Heart right ventricle (tissue), 16 donors: ENCODE results near the gene RIPPLY1. TPM values are rescaled to one million over a fixed set of nuclear protein-coding genes. Genes with fewer than 3 reads are reported as not detected.

Experiments
- ATAC-seq, 8 donors: fragments of 200-7000 bp; cut with Tn5 transposase; one replicate each; pipeline ENCODE4 v1.9.1; 2020; ENCODE audit warnings: mild to moderate bottlenecking in 8 of 8, moderate library complexity in 8 of 8, moderate number of reproducible peaks in 1 of 8
- DNase-seq, 2 donors: peaks; one replicate each; pipeline ENCODE4 v3.0.0-alpha.2; 2020
- H3K27ac ChIP-seq, 10 donors: fragments of 200-600 bp; sonication (generic) in 2 of 10; one replicate each; pipeline versions ENCODE4 v1.5.0 to v1.8.0; 2020 to 2022; ENCODE audit warnings: mild to moderate bottlenecking in 3 of 10
- H3K27me3 ChIP-seq, 7 donors: fragments of 200-600 bp; one replicate each; pipeline ENCODE4 v1.8.0; 2021 to 2022; ENCODE audit warnings: mild to moderate bottlenecking in 2 of 7
- H3K36me3 ChIP-seq, 9 donors: fragments of 200-600 bp; sonication (generic) in 1 of 9; one replicate each; pipeline versions ENCODE4 v1.5.0 to v1.8.0; 2020 to 2022; ENCODE audit warnings: mild to moderate bottlenecking in 2 of 9
- H3K4me1 ChIP-seq, 9 donors: fragments of 200-600 bp; sonication (generic) in 1 of 9; one replicate each; pipeline versions ENCODE4 v1.5.0 to v1.8.0; 2020 to 2022; ENCODE audit warnings: mild to moderate bottlenecking in 4 of 9
- H3K4me3 ChIP-seq, 10 donors: fragments of 200-600 bp; sonication (generic) in 2 of 10; one replicate each; pipeline versions ENCODE4 v1.5.0 to v1.8.0; 2020 to 2022; ENCODE audit warnings: mild to moderate bottlenecking in 7 of 10, moderate library complexity in 2 of 10
- H3K9me3 ChIP-seq, 11 donors: fragments of 200-600 bp in 10 of 11; sonication (generic) in 2 of 11; one replicate each; pipeline versions ENCODE4 v1.5.0 to v1.8.0; 2013 to 2022; ENCODE audit warnings: mild to moderate bottlenecking in 2 of 11, control low read depth in 1 of 11, moderate library complexity in 1 of 11
- CTCF ChIP-seq, 9 donors: fragments of 200-600 bp; sonication (generic) in 2 of 9; IDR thresholded peaks; one replicate each; pipeline versions ENCODE4 v1.5.0 to v1.8.0; 2021 to 2022; ENCODE audit warnings: antibody characterized with exemption in 9 of 9, mild to moderate bottlenecking in 5 of 9, moderate library complexity in 1 of 9
- WGBS, 2 donors: extraction: QIAGEN DNeasy Blood & Tissue Kit; methylation state at CpG; one replicate each; pipeline ENCODE4 v1.1.7; 2013; ENCODE audit warnings: inconsistent platforms in 1 of 2; 5-methylcytosine and 5-hydroxymethylcytosine counted together
- intact Hi-C, 10 donors: fragments of 100-400 bp; cut with DNase I; formaldehyde crosslinking; loops; one replicate each; pipeline versions ENCODE4 v1.11.1 to v1.14.2; 2022
- polyA plus RNA-seq, 2 donors: library from polyadenylated mRNA; stranded (reverse); fragments of 200-250 nt; gene quantifications; one replicate each; pipeline ENCODE4 v1.2.3, GENCODE V29; 2013
- total RNA-seq, 10 donors: library from RNA; stranded (reverse); fragmentation: NEBNext Ultra II Directional in 3 of 10; extraction: Animal tissue kit (Norgen Biotek cat#: 25700) in 3 of 10; gene quantifications; one replicate each; pipeline versions ENCODE4 v1.2.1 to v1.2.4, GENCODE V29; 2021 to 2023
- donor health status: Arrhythmogenic right ventricular cardiomyopathy.
- donor health status: ischemic (EF 13 %, LVEDD 7.1; RV severe dilation, severe dysfunction).
- donor health status: healthy with polysubstance abuse.
- donor health status: DM: no; HTN: yes; CAD: no.
- donor health status: DM: no; HTN: no; CAD: no.
- donor health status: ischemic (EF 25% LVEDD 6.9; RV normal size, moderate dysfunction).
- donor health status: ischemic (EF 25% LVEDD 5.7; RV mildly dilated, moderate dysfunction).
- donor health status: healthy.
- donor health status: DM: yes; HTN: yes; CAD: no.
- donor health status: Ischemic cardiomyopathy.
- donor health status: ischemic (EF 35%, LVEDD 5.7; RV mildly dilated, moderate dysfunction).
- donor health status: nonischemic (EF 11% LVEDD 7.7; RV severe dilation, severe dysfunction).
- donor health status: DM: yes; HTN: yes; CAD: no.
- donor health status: PGD.
- donor health status: ischemic (EF 29% LVEDD 5.4; RV normal size, mild dysfunction).
- donor health status: nonischemic (EF 23%, LVEDD 6.1; RV moderate dilation, normal function).

RIPPLY1 gene
- total and polyA plus RNA-seq, 12 donors, result 0.07 TPM; not detected in 11

GRCh38 chrX:106897259-106897658 is 5.9 kb downstream of the RIPPLY1 start:
- no peak for ATAC-seq
- Histone ChIP-seq H3K4me3 (no peak overlapping the region), H3K27me3 (peaks cover 0 to 49% (median 0%) of the 10 kb centered on the region in 7 donors), H3K4me1 (peaks cover 0 to 5% (median 0%) of the 10 kb centered on the region in 9 donors), H3K9me3 (no peaks in the 10 kb centered on the region), H3K36me3 (no peaks in the 10 kb centered on the region), H3K27ac (no peak overlapping the region)
- intact Hi-C loops, result loop anchor here in 5 of 10 donors (2.0 to 10.0 kb wide), 4 partner anchors 55 to 998 kb away; no protein-coding TSS in a partner anchor
- no peak for DNase-seq
- 83 to 89% methylated on average over 6 of the region's 6 CpGs for WGBS, 2 donors
- no peak for TF ChIP-seq CTCF (IDR thresholded peaks at IDR 0.05)

GRCh38 chrX:106894978-106895452 is 8.1 kb downstream of the RIPPLY1 start:
- 37 to 45% methylated on average over 2 to 3 of the region's 3 CpGs for WGBS, 2 donors
- ATAC-seq, result peak in 6 of 8 donors; percentile 16 to 55 (median 44)
- DNase-seq, result peak; percentile 7 to 9

GRCh38 chrX:106894392-106894909 is 8.7 kb downstream of the RIPPLY1 start:
- peak; percentile 13 to 21 for DNase-seq
- intact Hi-C loops, result loop anchor here in 3 of 10 donors (2.0 to 10.0 kb wide), 4 partner anchors 58 to 1000 kb away; no protein-coding TSS in a partner anchor
- H3K36me3 ChIP-seq, result no peaks in the 10 kb centered on the region

More at GRCh38 chrX:106894978-106895452, 8.1 kb downstream of the RIPPLY1 start:
- H3K4me1 ChIP-seq, result peaks cover 0 to 5% (median 0%) of the 10 kb centered on the region in 9 donors
- TF ChIP-seq CTCF (IDR thresholded peaks at IDR 0.05), result no peak
- no peak overlapping the region for H3K4me3 ChIP-seq
- H3K36me3 ChIP-seq, result no peaks in the 10 kb centered on the region
- no peaks in the 10 kb centered on the region for H3K9me3 ChIP-seq
- H3K27ac ChIP-seq, result no peak overlapping the region
- peaks cover 0 to 54% (median 0%) of the 10 kb centered on the region in 7 donors for H3K27me3 ChIP-seq
- intact Hi-C loops, result loop anchor here in 6 of 10 donors (2.0 to 10.0 kb wide), 6 partner anchors 57 to 1000 kb away; no protein-coding TSS in a partner anchor

More at GRCh38 chrX:106894392-106894909, 8.7 kb downstream of the RIPPLY1 start:
- peak; percentile 42 to 89 (median 80) for ATAC-seq
- peak; percentile 48 to 89 (median 72) for TF ChIP-seq CTCF (IDR thresholded peaks at IDR 0.05)
- peaks cover 0 to 55% (median 0%) of the 10 kb centered on the region in 7 donors for H3K27me3 ChIP-seq
- H3K4me3 ChIP-seq, result no peak overlapping the region
- H3K27ac ChIP-seq, result no peak overlapping the region
- peaks cover 0 to 5% (median 0%) of the 10 kb centered on the region in 9 donors for H3K4me1 ChIP-seq
- WGBS, 2 donors, result 20 to 23% methylated on average over 6 of the region's 6 CpGs
- H3K9me3 ChIP-seq, result no peaks in the 10 kb centered on the region
